ENCODE data around the gene UVRAG. TPM values are rescaled to one million over a fixed set of nuclear protein-coding genes. Genes with fewer than 3 reads are reported as not detected.

Gene UVRAG
- total RNA-seq, 1 donor from 2014 or later = 20.7 TPM

DNA sequence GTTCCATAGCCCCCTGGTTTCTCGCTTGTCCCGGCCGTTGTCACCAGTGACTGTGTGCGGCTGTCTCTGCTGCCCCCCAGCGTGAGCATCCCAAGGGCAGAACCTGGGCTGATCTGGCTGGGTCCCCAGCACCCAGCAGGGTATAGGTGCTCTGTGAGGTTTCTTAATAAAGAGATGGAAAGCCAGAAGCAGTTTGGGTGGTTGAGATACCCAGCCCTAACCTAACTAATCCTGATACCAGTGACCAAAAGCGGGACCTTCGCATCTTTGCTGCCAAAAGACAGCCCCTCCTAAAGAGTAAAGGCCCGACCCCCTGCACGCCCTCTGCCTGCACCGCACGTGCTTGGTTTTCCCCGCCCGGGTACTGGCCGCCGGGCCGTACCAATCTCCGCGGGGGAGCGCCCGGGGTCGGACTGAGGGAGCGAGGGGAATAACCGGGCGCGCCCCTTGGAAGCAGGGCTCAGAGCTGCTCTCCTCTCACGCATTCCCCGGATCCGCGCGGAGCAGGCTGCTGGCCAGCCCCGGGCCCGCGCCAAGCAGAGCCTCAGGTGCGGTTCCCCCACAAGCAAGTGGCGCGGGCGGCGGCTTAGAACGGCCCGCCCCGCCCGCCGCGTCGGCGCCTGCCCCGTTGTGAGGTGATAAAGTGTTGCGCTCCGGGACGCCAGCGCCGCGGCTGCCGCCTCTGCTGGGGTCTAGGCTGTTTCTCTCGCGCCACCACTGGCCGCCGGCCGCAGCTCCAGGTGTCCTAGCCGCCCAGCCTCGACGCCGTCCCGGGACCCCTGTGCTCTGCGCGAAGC, 46.7 kb upstream of the UVRAG start, which contains the start of gene DGAT2:
DGAT2 (plus strand) TSS at position 667 of the 797 bp plus-strand sequence. CDS start 214 bp downstream, outside the sequence.
- Mint-ChIP-seq H3K4me1 (ENCODE audit: unreplicated experiment) (peaks cover 12% of the 10 kb centered on the region), H3K27me3 (peaks cover 53% of the 10 kb centered on the region), H3K36me3 (no peaks in the 10 kb centered on the region), H3K27ac (peak within 1 kb of the TSS; percentile 79), H3K9me3 (no peaks in the 10 kb centered on the region), H3K4me3 (peak within 1 kb of the TSS; percentile 82)
- TF ChIP-seq, protein P1, sequence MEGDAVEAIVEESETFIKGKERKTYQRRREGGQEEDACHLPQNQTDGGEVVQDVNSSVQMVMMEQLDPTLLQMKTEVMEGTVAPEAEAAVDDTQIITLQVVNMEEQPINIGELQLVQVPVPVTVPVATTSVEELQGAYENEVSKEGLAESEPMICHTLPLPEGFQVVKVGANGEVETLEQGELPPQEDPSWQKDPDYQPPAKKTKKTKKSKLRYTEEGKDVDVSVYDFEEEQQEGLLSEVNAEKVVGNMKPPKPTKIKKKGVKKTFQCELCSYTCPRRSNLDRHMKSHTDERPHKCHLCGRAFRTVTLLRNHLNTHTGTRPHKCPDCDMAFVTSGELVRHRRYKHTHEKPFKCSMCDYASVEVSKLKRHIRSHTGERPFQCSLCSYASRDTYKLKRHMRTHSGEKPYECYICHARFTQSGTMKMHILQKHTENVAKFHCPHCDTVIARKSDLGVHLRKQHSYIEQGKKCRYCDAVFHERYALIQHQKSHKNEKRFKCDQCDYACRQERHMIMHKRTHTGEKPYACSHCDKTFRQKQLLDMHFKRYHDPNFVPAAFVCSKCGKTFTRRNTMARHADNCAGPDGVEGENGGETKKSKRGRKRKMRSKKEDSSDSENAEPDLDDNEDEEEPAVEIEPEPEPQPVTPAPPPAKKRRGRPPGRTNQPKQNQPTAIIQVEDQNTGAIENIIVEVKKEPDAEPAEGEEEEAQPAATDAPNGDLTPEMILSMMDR (conservative IDR thresholded peaks at IDR 0.05) = peak; percentile 42
- peak; percentile 75 for DNase-seq (ENCODE audit: extremely low spot score, unreplicated experiment)

DNA sequence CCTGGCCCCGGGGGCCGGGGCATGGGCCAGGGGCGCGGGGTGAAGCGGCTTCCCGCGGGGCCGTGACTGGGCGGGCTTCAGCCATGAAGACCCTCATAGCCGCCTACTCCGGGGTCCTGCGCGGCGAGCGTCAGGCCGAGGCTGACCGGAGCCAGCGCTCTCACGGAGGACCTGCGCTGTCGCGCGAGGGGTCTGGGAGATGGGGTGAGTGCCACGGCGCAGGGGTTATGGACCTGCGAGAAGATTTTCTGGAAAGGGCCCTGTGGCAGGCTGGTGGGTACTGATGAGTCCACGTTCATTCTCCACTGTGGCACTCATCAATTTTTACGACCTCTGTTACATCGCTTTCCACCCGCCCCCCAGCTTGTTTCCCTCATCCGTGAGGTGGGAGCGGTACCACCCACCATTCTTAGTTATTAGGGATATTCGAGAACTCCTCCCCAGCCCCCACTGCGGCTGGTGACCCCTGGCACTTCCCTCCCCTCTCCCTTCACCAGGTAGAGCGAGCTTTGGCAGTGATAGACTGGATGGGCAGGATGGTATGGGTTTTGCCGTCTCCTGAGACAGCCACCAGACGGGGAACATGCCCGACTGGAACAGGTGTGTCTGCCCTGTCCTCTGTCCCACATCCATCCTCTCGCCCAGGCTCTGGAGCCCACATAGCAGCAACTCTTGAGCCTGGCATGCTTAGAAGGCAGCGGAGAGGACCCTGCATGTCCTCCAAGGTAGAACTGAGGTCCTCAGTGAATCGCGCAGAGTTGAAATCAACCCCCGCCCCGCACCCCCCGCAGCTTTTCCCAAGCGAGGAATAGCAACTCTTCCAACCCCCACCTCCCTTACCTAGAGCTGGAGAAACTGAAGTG, 45.9 kb upstream of the UVRAG start:
- H3K9me3 Mint-ChIP-seq = no peaks in the 10 kb centered on the region
- peak overlapping the region; percentile 82 for H3K4me3 Mint-ChIP-seq
- DNase-seq (ENCODE audit: extremely low spot score, unreplicated experiment) = no peak
- H3K4me1 Mint-ChIP-seq (ENCODE audit: unreplicated experiment) = peaks cover 17% of the 10 kb centered on the region
- no peak overlapping the region for H3K27ac Mint-ChIP-seq
- TF ChIP-seq, protein P1 (conservative IDR thresholded peaks at IDR 0.05) = no peak
- H3K27me3 Mint-ChIP-seq = peaks cover 53% of the 10 kb centered on the region
- H3K36me3 Mint-ChIP-seq = no peaks in the 10 kb centered on the region

DNA sequence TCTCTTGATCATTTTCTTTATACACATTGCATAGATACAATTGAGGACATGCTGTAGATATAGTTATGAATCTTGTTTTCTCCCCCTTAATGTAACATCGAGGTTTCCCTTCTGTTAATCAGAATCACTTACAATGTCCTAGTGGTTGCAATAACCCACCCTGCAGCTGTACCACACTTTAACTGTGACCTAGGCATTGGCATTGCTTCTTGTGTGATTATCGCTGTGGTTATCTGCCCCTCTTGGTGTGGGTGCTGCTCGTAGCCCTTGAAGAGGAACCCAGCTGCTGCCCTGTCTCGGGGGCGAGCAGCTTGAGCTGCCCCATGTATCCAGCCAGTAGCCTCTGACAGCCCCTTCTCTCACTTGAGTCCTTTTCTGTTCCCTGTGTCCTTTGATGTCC, 44.9 kb upstream of the UVRAG start:
- no peaks in the 10 kb centered on the region for H3K9me3 Mint-ChIP-seq
- H3K36me3 Mint-ChIP-seq = no peaks in the 10 kb centered on the region
- H3K4me1 Mint-ChIP-seq (ENCODE audit: unreplicated experiment) = peaks cover 17% of the 10 kb centered on the region
- no peak for DNase-seq (ENCODE audit: extremely low spot score, unreplicated experiment)
- H3K27me3 Mint-ChIP-seq = peaks cover 53% of the 10 kb centered on the region
- peak overlapping the region; percentile 82 for H3K4me3 Mint-ChIP-seq
- TF ChIP-seq, protein P1 (conservative IDR thresholded peaks at IDR 0.05) = no peak
- peak overlapping the region; percentile 9 for H3K27ac Mint-ChIP-seq

DNA sequence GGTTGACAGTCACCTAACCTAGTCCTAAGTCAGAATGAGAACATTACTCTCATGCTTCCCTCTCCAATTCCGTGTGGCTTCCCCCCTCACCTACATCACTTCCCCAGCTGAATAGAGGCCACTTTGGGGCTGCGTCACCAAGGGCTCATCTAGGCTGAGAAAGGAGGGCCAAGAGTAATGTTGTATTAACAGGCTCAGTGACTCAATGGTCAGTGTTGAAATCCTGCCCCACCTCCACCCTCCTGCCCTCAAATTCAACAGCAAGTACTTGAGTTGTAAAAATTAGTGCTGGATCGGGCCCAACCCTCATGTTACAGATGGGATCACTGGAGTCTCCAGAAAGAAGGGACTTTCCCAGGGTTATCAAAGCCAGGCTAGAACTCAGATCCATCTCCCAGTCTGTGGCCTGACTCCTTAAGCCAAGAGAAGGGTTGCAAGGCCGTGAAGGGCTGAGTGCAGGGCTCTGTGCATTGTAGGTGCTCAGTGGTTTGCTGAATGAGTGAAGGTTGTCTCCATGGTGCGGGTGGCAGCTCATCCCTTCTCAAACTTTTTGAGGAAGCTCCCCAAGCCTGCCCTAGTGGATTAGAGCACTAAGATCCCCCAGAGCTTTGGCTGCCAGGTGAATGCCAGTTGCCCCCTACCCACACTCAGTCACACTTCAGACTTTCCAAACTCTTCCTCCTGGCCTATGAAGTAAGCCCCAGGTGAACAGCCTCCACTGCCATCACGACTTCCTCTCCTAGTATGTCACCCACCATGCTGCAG, 43.2 kb upstream of the UVRAG start:
- peaks cover 15% of the 10 kb centered on the region for H3K4me1 Mint-ChIP-seq (ENCODE audit: unreplicated experiment)
- no peaks in the 10 kb centered on the region for H3K9me3 Mint-ChIP-seq
- DNase-seq (ENCODE audit: extremely low spot score, unreplicated experiment) = no peak
- no peak overlapping the region for H3K4me3 Mint-ChIP-seq
- peaks cover 48% of the 10 kb centered on the region for H3K27me3 Mint-ChIP-seq
- peak overlapping the region; percentile 48 for H3K27ac Mint-ChIP-seq
- no peaks in the 10 kb centered on the region for H3K36me3 Mint-ChIP-seq
- TF ChIP-seq, protein P1 (conservative IDR thresholded peaks at IDR 0.05) = no peak
